ENCODE results near the gene ZNF548.

GRCh38 chr19:57403737-57404563, 14.3 kb downstream of the ZNF548 start:
- no peak for TF ChIP-seq POLR2A (IDR thresholded peaks at IDR 0.05)
- TF ChIP-seq CTCF (IDR thresholded peaks at IDR 0.05), result no peak

Measured in heart left ventricle (tissue), 13 donors.